Panc1 (cell line): Measurements from ENCODE around the gene DELE1.

ENCODE experiments used
- POLR2AphosphoS5 ChIP-seq: IDR thresholded peaks from 2 replicates; pipeline ENCODE4 v1.6.1; 2012; ENCODE audit warnings: mild to moderate bottlenecking, low read depth, low read length, moderate library complexity
- REST ChIP-seq, 2 experiments: IDR thresholded peaks; 2 replicates each; pipeline ENCODE4 v1.6.1; 2011 to 2012; ENCODE audit warnings: low read depth in 2 of 2, control low read depth in 1 of 2, low read length in 1 of 2, mild to moderate bottlenecking in 1 of 2, moderate library complexity in 1 of 2; ENCODE audit not compliant: insufficient read depth in 1 of 2
- SIN3A ChIP-seq: IDR thresholded peaks from 2 replicates; pipeline ENCODE4 v1.6.1; 2012; ENCODE audit warnings: low read depth, mild to moderate bottlenecking, low read length, moderate library complexity, borderline replicate concordance; ENCODE audit not compliant: insufficient read depth
- TF ChIP-seq, protein P1 (sequence below): fragments of 450-650 bp; IDR thresholded peaks from 2 replicates; pipeline ENCODE4 v1.5.1; 2017; ENCODE audit warnings: mild to moderate bottlenecking

- TF ChIP-seq POLR2AphosphoS5 (no peak), REST (IDR thresholded peaks at IDR 0.05; ENCODE audit: insufficient read depth in 1 of 2, low read depth in 2 of 2, low read length in 1 of 2) (no peak), SIN3A (no peak)
- TF ChIP-seq, protein P1, sequence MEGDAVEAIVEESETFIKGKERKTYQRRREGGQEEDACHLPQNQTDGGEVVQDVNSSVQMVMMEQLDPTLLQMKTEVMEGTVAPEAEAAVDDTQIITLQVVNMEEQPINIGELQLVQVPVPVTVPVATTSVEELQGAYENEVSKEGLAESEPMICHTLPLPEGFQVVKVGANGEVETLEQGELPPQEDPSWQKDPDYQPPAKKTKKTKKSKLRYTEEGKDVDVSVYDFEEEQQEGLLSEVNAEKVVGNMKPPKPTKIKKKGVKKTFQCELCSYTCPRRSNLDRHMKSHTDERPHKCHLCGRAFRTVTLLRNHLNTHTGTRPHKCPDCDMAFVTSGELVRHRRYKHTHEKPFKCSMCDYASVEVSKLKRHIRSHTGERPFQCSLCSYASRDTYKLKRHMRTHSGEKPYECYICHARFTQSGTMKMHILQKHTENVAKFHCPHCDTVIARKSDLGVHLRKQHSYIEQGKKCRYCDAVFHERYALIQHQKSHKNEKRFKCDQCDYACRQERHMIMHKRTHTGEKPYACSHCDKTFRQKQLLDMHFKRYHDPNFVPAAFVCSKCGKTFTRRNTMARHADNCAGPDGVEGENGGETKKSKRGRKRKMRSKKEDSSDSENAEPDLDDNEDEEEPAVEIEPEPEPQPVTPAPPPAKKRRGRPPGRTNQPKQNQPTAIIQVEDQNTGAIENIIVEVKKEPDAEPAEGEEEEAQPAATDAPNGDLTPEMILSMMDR = no peak
Measured at GRCh38 chr5:141982626-141983025, 59.0 kb downstream of the DELE1 start.
